ENCODE measurements around the gene BANK1. TPM values are rescaled to one million over a fixed set of nuclear protein-coding genes. Genes with fewer than 3 reads are reported as not detected.

BANK1 gene
- total and polyA plus RNA-seq, 2 of the 4 experiments (the other 2 are of a cell fraction) = under 0.01 to 0.51 TPM

GRCh38 chr4:101833480-101833879, 43.0 kb downstream of the BANK1 start:
- no peak for ATAC-seq (ENCODE audit: low read depth)

More at GRCh38 chr4:101833480-101833879, 43.0 kb downstream of the BANK1 start:
- TF ChIP-seq, protein P1, sequence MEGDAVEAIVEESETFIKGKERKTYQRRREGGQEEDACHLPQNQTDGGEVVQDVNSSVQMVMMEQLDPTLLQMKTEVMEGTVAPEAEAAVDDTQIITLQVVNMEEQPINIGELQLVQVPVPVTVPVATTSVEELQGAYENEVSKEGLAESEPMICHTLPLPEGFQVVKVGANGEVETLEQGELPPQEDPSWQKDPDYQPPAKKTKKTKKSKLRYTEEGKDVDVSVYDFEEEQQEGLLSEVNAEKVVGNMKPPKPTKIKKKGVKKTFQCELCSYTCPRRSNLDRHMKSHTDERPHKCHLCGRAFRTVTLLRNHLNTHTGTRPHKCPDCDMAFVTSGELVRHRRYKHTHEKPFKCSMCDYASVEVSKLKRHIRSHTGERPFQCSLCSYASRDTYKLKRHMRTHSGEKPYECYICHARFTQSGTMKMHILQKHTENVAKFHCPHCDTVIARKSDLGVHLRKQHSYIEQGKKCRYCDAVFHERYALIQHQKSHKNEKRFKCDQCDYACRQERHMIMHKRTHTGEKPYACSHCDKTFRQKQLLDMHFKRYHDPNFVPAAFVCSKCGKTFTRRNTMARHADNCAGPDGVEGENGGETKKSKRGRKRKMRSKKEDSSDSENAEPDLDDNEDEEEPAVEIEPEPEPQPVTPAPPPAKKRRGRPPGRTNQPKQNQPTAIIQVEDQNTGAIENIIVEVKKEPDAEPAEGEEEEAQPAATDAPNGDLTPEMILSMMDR (conservative IDR thresholded peaks at IDR 0.05; ENCODE audit: low read depth, low read length) = no peak
- no peak for TF ChIP-seq RAD21 (IDR thresholded peaks at IDR 0.05; ENCODE audit: low read length)
- no peak for TF ChIP-seq ELK1 (IDR thresholded peaks at IDR 0.05; ENCODE audit: borderline replicate concordance, low read depth, low read length)
- TF ChIP-seq FOS (IDR thresholded peaks at IDR 0.05; ENCODE audit: low read depth, low read length) = no peak
- no peak for TF ChIP-seq MAFK (IDR thresholded peaks at IDR 0.05; ENCODE audit: low read depth, low read length)
- TF ChIP-seq NFE2L2 (IDR thresholded peaks at IDR 0.05; ENCODE audit: low read depth, low read length) = no peak
- TF ChIP-seq BHLHE40 (IDR thresholded peaks at IDR 0.05; ENCODE audit: low read depth, low read length) = no peak
- dilution Hi-C loops (cut with HindIII; ENCODE audit: low sequenced_read_pairs, unreplicated experiment) (no loop called here), intact Hi-C loops (cut with micrococcal nuclease) (no loop called here), in situ Hi-C loops (cut with MboI; ENCODE audit: low sequenced_read_pairs) (no loop called here)
- H3K9me1 ChIP-seq (ENCODE audit: insufficient read depth, low read length) = no peaks in the 10 kb centered on the region
- no peak overlapping the region for H3K4me3 ChIP-seq (ENCODE audit: insufficient read depth, low read depth, low read length)
- no peaks in the 10 kb centered on the region for H3K4me1 ChIP-seq (ENCODE audit: control insufficient read depth, insufficient read depth, low read length)
- no peaks in the 10 kb centered on the region for H4K20me1 ChIP-seq (ENCODE audit: insufficient read depth, low read length)
- no peak overlapping the region for H4K91ac ChIP-seq (ENCODE audit: insufficient read depth, low read depth, low read length)
- H3K36me3 ChIP-seq (ENCODE audit: control insufficient read depth, insufficient read depth, low read length) = no peaks in the 10 kb centered on the region
- H4K8ac ChIP-seq (ENCODE audit: low read depth in 2 of 2, low read length in 2 of 2) = no peak overlapping the region
- POLR2A ChIA-PET (ENCODE audit: unreplicated experiment) = no interaction called here
- no peak overlapping the region for H2BK120ac ChIP-seq (ENCODE audit: low read depth, low read length)
- no peaks in the 10 kb centered on the region for H3K9me3 ChIP-seq (ENCODE audit: control insufficient read depth, insufficient read depth, low read length)
- no peaks in the 10 kb centered on the region for H3K27me3 ChIP-seq (ENCODE audit: control insufficient read depth, insufficient read depth, low read length)
- no peak overlapping the region for H2BK20ac ChIP-seq (ENCODE audit: low read depth, low read length)
- H3K27ac ChIP-seq (ENCODE audit: insufficient read depth, low read length) = no peak overlapping the region
- H2AFZ ChIP-seq (replicated peaks; ENCODE audit: low read length, poor library complexity) = no peak overlapping the region
- no TSS peak for BruUV-seq (replicated peaks)
- H2AK5ac ChIP-seq (ENCODE audit: low read depth, low read length) = no peak overlapping the region
- H3K79me1 ChIP-seq (ENCODE audit: low read depth in 1 of 2, low read length in 2 of 2) = no peaks in the 10 kb centered on the region
- H3K56ac ChIP-seq (ENCODE audit: extremely low read depth, insufficient read depth, low read length) = no peak overlapping the region
- DNase-seq = no peak
- CTCF ChIA-PET = no interaction called here
- no peak overlapping the region for H4K5ac ChIP-seq (ENCODE audit: low read depth, low read length)
- H3K18ac ChIP-seq (ENCODE audit: low read depth, low read length) = no peak overlapping the region
- H3K4me2 ChIP-seq (ENCODE audit: low read depth, low read length) = no peak overlapping the region
- H2AK9ac ChIP-seq (replicated peaks; ENCODE audit: low read depth, low read length, poor library complexity) = no peak overlapping the region
- WGBS, 2 experiments (ENCODE audit: extremely low coverage in 2 of 2, insufficient read length in 1 of 2) = no CpG with 5 or more reads among the region's 1 CpG
- H3K14ac ChIP-seq (replicated peaks; ENCODE audit: low read depth, low read length) = no peak overlapping the region
- H2BK15ac ChIP-seq (ENCODE audit: low read depth, low read length) = no peak overlapping the region
- no peak overlapping the region for H3K23ac ChIP-seq (ENCODE audit: low read depth, low read length)
- no peak overlapping the region for H2BK5ac ChIP-seq (ENCODE audit: low read depth, low read length, poor library complexity, severe bottlenecking)
- no peak overlapping the region for H3K4ac ChIP-seq (ENCODE audit: low read depth, low read length)
- no peak overlapping the region for H3K9ac ChIP-seq (ENCODE audit: low read depth, low read length)
